Measurements from ENCODE around the gene MET.
"Not testable (repeated sequence)": the region's sequence is repeated elsewhere in the genome, so short reads cannot be mapped to it uniquely, and the experiment has no call there.

The MET gene

GRCh38 chr7:116754186-116754585 lies 82.2 kb downstream of the MET start:
- no peak for DNase-seq

- DNase-seq = no peak
These were observed 85.3 kb downstream of the MET start for GRCh38 chr7:116757283-116757682.

- DNase-seq = not testable (repeated sequence)
These were observed 87.6 kb downstream of the MET start for GRCh38 chr7:116759642-116760041.

- no peak for DNase-seq
These were observed 91.0 kb downstream of the MET start for GRCh38 chr7:116762971-116763370.

- DNase-seq = no peak
These were observed 91.7 kb downstream of the MET start for GRCh38 chr7:116763647-116764046.

- DNase-seq = no peak
These were observed 94.9 kb downstream of the MET start for GRCh38 chr7:116766881-116767280.

GRCh38 chr7:116769546-116769945 lies 97.5 kb downstream of the MET start:
- no peak for DNase-seq

- DNase-seq = no peak
These were observed 98.9 kb downstream of the MET start for GRCh38 chr7:116770941-116771340.

- DNase-seq = no peak
These were observed 99.6 kb downstream of the MET start for GRCh38 chr7:116771640-116772039.

GRCh38 chr7:116772423-116772863 lies 100.4 kb downstream of the MET start:
- DNase-seq = no peak

- DNase-seq = no peak
These were observed 101.1 kb downstream of the MET start for GRCh38 chr7:116772926-116773749.

- no peak for DNase-seq
These were observed 104.0 kb downstream of the MET start for GRCh38 chr7:116776046-116776445.

- peak; percentile 25 to 28 for DNase-seq
These were observed 104.8 kb downstream of the MET start for GRCh38 chr7:116776610-116777289.

- no peak for DNase-seq
These were observed 105.8 kb downstream of the MET start for GRCh38 chr7:116777651-116778281.

GRCh38 chr7:116779216-116779615 lies 107.2 kb downstream of the MET start:
- no peak for DNase-seq

GRCh38 chr7:116779931-116780330 lies 107.9 kb downstream of the MET start:
- DNase-seq = no peak

- no peak for DNase-seq
These were observed 108.5 kb downstream of the MET start for GRCh38 chr7:116780521-116780920.

- DNase-seq = no peak
These were observed 109.0 kb downstream of the MET start for GRCh38 chr7:116780966-116781365.

- no peak for DNase-seq
These were observed 109.6 kb downstream of the MET start for GRCh38 chr7:116781584-116781983.

GRCh38 chr7:116782177-116782711 lies 110.2 kb downstream of the MET start:
- no peak for DNase-seq

GRCh38 chr7:116783666-116784318 lies 111.8 kb downstream of the MET start:
- DNase-seq = no peak

GRCh38 chr7:116784647-116785046 lies 112.7 kb downstream of the MET start:
- no peak for DNase-seq

- no peak for DNase-seq
These were observed 113.8 kb downstream of the MET start for GRCh38 chr7:116785843-116786242.

Measured in inflammatory macrophage treated with lipopolysaccharide for 1 hour (primary cell).